HG02571 (cell line): ENCODE measurements around the gene RAG1.

Experiments used
- ATAC-seq: cut with Tn5 transposase; IDR thresholded peaks from one replicate; pipeline ENCODE4 v1.9.1; 2021; ENCODE audit warnings: mild to moderate bottlenecking, moderate library complexity; ENCODE audit not compliant: unreplicated experiment

RAG1 gene

DNA sequence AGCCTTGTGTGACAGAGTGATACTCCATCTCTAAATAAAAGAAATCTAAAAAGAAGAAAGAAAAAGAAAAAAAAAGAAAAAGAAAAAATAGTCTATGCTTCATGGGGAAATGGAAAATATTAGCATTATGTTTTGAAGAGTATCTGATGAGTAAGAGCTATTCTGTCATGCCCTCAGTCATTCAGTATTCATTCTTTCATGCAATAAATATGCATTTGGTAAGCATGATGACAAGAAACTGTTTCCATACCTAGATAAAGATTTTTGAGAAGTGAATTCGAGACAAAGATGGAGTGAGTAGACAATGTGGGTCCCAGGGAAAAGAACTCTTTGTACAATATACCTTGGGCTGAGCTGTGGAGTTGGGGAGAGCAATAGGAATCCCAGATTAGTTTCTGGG lies 20.3 kb downstream of the RAG1 start:
- ATAC-seq = no peak

DNA sequence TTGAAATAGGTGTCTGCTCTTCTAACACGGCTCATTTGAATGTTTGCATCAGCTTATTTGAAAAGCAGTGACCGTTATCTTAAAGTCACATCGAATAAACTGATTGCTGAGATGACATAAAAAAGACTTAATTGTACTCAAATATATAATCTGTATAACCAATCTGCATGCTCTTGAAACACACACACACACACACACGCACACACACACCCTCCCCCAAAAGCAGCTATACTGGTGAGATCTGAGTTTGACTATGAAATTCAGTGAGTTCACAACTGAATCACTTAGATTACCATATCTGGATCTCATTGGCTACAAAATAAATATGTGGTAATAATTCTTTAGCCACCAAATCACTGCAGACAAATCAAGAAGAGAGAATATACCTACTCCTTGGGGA lies 22.7 kb downstream of the RAG1 start:
- no peak for ATAC-seq

DNA sequence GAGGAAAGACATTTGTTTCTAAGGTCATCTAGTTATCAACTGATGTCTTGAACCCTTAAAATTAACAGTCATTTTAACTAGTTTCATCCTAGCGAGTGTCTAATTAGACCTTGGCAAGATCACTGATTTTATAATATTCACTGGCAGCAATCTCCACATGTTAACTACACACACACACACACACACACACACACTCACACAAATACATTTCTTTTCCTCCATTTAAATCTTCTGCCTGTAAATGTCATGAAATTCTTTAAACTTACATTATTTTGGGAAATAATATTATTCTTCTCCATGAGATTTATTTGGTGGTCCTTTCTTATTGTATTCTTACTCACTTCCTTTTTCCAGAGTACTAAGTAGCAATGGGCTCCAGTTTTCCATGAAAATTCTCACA lies 23.6 kb downstream of the RAG1 start:
- no peak for ATAC-seq

DNA sequence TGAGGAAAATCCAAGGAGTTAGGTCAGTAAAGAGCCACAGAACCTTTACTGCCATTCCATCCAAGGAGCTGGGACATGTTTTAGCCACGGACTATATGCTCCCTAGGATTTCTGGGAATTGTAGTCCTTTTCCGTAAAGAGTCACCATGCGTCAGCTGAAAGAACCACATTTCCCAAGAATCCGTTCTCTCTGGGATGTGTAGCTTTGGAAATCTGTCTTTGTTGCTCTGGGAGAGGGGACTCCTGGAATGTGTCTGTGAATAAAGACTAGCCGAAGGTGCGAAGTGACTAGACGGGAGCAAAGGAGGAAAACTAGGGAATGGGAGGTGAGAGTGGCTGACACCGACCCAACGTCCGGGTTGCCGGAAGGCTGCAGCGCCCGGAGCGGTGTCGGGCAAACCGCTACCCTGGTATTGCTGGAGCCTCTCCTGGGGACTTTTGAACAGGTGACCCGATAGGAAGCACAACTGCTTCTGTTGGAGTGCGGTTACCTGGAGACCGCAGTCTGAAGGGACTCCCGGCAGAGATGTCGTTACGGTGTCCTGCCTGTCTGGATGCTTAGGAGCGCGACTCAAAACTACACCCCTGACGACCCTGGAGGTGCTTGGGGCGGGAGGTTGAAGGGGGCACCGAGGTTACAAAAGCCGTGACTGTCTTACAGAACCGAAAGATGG lies 26.6 kb downstream of the RAG1 start, which contains the start of gene IFTAP:
Gene IFTAP (plus strand): TSS at position 187 of the 674 bp plus-strand sequence. CDS start 15,602 bp downstream, outside the sequence.
- peak; percentile 84 for ATAC-seq

DNA sequence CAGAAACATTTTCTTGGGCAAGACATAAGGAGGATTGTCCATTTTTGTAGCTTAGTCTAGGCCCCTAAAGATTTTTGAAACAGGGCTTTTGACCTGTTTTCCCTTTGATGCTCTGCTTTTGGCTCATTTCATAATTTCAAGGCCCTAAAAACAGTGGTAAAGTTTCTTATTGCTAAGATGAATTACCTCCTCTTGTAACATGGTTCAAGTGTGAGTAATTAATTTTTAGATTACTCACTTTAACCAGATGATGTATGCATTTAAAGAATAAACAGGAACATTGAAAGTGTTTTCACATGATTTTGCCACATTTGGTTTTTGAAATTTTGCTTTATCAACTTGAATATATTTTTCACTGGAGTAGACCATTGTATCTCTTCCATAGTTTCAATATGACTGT lies 29.1 kb downstream of the RAG1 start:
- ATAC-seq = no peak

DNA sequence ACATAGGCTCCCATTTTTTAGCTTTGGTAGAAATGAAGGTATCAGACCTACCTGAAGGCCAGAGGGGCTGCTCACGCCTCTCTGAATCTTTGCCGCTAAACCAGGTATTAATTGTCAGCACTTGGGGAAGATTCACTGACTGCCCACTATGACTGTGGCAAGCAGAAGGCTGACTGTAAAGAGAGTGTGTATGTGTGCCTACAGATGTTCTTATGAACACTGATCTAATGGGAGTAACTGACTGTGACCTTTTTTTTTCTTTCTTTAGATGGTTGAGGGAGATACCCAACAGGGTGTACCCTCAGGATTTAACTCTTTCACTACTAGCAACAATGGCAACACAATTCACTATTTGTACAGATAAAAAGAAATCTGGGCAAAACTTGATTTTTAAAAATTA lies 30.2 kb downstream of the RAG1 start, which contains the start of gene RAG2:
Gene RAG2 (minus strand): TSS at position 186 of the 400 bp plus-strand sequence. CDS start 4,068 bp downstream, outside the sequence.
- no peak for ATAC-seq

DNA sequence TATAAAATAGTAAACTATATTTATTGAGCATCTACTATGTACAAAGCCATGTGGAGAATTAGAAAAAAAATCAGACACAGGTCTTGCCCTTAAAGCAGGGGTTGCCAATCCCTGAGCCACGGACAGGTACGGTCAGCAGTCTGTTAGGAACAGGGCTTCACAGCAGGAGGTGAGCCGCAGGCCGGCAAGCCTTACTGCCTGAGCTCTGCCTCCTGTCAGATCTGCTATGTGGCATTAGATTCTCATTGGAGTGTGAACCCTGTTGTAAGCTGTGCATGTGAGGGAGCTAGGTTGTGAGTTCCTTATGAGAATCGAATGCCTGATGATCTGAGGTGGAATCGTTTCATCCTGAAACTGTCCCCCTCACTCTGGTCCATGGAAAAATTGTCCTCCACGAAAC lies 32.4 kb downstream of the RAG1 start:
- ATAC-seq = no peak

DNA sequence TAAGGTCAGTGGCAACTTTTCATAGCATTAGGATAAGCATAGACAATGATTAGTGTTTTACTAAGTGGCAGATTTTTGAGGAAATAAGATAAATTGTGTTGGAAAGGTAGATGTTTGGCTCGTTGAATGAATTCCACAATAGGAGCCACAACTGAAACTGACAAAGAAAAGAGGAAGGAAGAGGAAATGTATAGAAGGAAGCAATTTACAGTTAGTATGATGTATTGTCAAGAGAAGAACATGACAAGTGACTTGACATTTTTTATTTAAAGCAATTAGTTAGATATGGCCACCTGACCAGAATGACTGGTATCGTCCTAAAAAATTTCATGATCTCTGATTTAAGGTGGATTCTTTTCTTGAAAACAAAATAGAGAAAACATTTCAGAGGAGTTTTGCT lies 33.3 kb downstream of the RAG1 start:
- ATAC-seq = no peak

DNA sequence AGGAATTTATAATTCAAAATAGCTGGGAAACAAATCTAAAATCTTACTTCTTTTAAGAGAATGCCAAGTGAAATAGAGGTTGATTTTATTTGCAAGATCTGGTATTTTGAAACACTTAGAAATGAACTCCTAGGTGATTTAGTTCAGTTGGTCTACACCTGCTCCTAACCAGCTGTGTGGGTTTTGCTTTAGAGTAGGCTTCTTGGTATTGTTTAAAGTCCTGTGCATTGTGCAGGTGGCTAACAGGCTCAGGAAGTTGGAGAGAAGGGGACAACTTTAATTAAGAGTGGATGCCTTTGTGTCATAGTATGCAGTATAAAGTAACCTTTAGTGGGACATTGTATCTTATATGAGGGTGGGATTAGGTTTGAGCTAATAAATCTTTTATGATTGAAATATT lies 34.3 kb downstream of the RAG1 start:
- no peak for ATAC-seq

DNA sequence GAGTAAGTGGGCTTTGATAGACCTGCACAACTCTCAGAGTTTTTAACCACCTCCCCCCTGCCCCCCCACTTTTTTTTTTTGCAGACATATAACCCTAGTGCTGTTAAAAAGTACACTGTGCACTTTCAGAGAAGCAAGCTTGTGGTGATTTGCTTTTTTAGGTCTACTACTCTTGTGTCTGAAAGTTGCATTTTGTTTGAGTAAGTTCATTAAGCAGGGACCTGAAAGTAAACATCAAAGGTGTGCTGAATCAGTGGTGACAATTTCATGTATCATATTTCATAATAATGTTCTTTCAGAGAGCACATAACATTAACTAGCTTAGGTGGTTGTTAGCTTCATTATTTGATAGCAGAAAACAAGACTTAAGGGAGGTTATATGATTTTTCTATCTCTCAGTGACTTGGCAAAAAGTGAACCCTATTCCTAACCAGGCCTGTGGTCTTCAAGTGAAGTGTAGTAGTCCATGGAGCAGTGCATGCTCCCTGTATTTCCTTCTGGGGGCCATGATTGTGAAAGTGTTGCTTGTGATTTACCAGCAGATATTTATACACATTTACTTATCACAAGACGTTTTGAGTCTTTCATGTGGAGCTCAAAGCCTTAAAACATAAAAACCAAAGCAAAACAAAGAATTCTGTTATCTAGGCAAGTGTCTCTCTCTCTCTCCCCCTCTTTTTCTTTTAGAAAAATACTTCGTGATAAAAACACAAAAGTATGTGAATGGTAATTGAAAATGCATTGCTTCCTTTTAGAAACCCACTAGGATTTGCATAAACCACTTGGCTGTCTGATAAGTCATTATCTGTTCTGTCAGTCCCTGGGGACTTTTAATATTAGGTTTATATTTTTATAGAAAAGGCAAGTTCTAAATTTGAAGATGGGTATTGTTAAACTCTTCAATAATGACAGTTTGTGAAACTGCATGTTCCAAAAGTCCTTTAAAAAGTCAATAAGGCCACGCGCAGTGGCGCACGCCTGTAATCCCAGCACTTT lies 37.7 kb downstream of the RAG1 start:
- peak; percentile 54 for ATAC-seq

DNA sequence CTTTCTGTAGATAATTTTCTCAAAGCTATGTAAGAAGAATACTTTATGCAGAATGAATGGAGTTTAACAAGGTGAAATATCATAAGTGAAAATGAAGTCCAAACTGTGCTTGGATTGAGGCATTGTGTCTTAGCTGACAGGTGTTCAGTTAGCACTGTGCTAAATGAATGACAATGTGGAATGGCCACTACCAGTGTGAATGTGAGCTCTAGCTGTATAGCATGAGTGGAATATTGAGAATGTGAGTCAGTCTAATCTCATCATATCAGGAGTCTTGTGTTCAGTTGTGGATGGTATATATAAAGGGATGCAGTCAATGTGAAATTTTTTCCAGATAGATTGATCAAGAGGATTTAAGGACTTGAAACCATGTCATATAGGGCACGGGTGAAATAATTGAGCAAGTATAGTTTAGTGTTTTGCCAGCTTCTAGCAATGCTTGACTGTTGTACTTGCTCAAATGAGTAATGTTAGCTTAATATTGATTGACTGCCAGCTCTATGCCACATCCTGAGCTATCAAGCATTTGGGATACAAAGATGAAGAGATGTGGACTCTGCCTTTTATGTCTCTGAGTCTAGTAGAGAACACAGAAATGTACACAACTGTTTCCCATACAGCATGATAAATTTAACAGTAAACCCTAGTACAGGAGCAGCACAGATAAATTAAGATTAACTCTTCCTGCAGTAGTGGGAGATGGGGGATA lies 40.8 kb downstream of the RAG1 start:
- ATAC-seq = no peak

DNA sequence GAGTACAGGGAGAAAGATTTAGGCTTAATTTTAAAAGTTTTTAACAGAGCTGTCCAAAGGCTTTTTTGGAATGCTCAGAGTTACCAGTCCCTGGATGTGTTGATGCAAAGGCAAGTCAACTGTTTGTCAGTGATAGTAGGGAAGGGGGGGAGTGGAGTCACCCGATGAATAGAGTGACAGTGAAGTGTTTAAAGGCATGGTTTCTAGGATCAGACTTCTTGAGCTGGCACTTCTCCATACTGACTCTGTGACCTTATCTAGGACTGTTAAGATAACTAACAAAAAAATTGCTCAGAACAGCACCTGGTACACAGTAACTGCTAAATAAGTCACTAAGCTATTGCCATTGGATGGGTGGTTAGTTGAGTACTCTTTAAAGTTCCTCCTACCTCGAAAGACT lies 41.6 kb downstream of the RAG1 start:
- no peak for ATAC-seq

DNA sequence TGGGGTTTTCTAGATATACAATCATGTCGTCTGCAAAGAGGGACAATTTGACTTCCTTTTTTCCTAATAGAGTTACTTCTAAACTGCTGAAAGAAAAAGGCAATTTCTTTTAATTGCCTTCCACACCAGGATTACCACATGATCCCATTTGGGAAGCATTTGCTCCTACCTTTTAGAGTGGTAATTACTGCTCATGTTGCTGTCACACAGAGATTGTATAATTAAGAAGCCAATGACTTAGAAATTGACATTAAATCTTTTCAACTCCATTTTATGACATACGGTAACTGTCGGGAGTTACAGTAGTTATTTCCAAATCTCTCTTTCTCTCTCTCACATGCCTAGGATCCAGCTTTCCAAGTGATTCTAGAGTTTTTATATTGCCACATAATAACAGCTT lies 48.0 kb downstream of the RAG1 start:
- ATAC-seq = no peak

DNA sequence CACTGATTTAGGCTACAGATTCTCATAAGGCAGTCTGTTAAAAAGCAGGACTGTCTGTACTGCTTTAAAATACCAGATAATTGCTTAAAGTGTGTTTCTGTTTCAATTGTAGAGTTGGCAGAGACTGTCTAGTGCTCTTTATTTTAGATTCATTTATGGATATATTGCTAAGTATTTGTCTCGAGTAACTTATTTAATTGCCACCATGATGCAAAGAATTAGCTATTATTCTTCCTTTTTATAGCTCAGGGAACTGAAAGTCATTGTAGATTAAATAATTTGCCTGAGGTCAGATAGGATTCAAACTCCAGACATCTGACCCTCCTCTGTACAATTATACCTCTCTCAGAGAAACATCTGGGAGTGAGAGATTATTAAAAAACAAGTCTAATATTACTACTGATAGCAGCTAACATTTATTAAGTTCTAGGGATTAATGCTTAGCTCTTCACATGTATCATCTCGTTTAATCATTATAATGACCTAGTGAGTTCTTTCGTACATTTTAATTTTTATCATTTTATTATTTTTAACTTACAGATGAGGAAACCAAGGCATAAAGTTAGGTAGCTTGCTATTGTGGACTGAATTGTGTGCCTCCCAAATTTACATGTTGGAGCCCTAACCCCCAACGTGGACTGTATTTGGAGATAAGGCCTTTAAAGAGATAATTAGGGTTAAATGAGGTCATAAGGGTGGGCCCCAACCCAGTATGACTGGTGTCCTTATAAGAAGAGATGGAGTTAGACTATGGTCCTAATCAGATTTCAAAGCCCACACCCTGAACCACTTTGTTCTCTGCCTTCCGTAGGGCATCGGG lies 49.9 kb downstream of the RAG1 start:
- no peak for ATAC-seq

DNA sequence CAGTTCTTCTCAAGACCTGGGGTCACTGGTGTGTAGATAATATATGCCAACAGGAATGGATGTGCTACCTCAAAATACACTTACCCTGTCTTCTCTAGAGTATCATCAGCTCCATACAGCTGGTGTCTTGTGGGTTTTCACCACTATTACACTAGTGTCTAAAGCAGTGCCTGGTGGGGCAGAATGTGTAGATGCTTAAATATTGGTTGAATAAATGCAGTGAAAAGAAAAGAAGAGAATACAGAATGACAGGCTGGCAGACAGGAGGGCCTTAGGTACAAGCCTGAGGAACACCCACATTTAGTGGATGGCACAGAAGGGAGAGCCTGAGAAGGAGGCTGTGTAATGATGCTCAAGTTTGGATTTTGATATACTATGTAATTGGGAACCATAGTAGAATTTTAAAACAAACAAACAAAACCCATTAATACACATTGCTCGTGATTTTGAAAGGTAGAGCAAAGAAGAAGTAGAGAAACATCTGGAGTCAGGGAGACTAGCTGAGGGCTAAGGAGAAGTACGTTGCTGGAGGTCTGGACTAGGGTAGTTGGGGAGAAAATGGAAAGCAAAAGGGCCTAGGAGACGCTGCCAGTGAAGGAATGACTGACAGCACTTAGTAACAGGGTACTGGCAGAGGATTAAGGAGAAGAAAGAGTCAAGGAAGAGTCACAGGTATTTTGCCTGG lies 50.7 kb downstream of the RAG1 start:
- ATAC-seq = no peak

DNA sequence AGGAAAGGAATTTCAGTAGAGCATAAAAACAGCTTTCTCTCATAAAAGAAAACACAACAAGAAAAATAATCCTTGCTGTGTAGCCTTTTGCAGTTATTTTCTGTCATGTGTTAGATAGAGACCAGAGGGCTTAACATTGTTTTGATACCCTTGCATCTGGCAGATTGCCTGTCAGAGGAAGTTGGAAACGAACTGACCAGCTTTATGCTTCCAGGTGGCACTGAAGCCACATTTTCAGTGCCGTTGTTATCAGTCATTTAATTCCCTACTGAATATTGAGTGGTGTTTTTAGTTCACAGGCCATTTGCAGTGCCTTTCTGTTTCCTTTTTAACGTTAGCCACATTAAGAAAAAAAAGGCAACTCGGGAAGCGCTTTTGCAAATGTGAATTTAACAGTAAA lies 51.7 kb downstream of the RAG1 start:
- ATAC-seq = no peak

DNA sequence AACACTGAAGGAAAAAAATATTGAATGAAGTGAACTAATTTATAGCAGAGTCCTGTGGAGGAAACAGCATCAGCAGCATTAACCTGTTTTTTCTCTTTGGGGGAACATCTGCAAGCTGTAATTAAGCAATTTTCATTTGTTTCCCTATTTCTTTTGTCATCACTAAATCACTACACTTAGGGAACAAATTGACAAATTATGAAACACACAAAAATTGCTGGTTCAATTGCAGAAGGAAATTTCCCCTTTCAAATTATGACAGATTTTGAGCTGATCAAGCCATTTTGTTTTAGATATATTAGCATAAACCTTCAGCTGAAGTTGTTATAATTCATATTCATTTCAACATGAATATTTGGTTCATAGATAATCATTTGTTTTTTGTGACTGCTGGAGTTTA lies 52.4 kb downstream of the RAG1 start:
- no peak for ATAC-seq

DNA sequence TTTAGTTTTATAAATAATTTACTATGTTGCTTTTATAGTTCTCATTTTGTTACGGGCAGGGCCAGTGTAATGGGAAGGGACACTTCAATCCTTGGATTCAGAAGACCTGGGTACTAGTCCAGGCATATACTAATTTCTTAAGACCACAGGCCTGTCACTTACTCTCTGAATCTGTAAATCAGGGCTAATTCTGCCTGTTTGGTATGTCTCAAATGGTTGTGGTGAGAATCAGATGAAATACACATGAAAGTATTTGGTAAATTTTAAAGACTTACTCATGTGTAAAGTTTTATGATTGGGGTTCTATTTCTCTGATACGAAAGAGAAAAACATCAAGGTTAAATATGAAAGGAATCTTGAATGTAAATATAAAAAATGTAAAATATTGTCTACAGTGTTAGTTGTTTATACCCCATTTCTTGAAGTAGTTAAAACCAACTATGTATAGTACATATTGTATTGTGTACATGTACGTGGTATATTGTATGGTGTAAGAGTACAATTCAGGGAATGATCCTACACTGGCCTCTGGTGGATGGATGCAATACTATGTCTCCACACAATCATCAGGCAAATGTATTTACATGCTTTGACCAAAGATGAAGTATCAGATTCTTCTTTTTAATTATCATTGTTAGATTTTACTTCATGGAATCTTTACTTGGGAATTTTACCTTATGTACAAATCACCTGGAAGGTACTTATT lies 54.8 kb downstream of the RAG1 start:
- peak; percentile 78 for ATAC-seq

DNA sequence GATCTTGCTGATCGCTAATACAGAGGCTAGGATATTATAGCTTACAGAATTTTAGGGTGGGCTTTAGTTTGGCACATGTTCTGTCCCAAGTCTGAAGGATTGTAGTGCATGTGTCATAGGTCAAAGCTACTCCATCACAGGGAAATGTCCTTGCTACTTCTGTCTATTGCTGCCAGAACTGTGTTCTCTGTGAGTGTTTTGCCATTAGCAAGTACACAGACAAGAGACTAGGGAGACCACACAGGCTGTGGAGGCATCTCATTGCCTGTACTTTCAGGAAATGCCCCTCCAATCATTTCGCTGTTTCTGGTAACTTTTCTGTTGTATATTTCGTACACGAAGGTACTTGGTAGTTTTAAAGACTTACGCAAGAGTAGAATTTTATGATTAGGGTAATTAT lies 55.7 kb downstream of the RAG1 start:
- ATAC-seq = no peak
